HepG2 (cell line): ENCODE data around the gene SPRYD4. TPM values are rescaled to one million over a fixed set of nuclear protein-coding genes. Genes with fewer than 3 reads are reported as not detected.
A peak's percentile ranks its signal among the peaks of the same experiment; 100 is the strongest.

ENCODE experiments used
- BCLAF1 ChIP-seq: fragments of 450-650 bp; IDR thresholded peaks from 2 replicates; pipeline ENCODE4 v1.6.1; 2017; ENCODE audit warnings: mild to moderate bottlenecking
- BRF2 ChIP-seq: sonication (generic); formaldehyde crosslinking; IDR thresholded peaks from 2 replicates; pipeline ENCODE4 v1.8.1; 2022; ENCODE audit warnings: mild to moderate bottlenecking, missing genetic modification reagents
- CAMTA2 ChIP-seq: sonication (generic); formaldehyde crosslinking; IDR thresholded peaks from 2 replicates; pipeline ENCODE4 v1.4.0; 2020; ENCODE audit warnings: mild to moderate bottlenecking, missing genetic modification reagents, borderline replicate concordance
- ERF ChIP-seq: IDR thresholded peaks from 2 replicates; pipeline ENCODE4 v1.6.1; 2018; ENCODE audit warnings: missing biosample characterization, missing genetic modification reagents
- ESRRA ChIP-seq: sonication (generic); formaldehyde crosslinking; IDR thresholded peaks from 2 replicates; pipeline ENCODE4 v1.5.1; 2020; ENCODE audit warnings: mild to moderate bottlenecking, low read depth, missing genetic modification reagents
- KDM5B ChIP-seq: sonication (generic); formaldehyde crosslinking; IDR thresholded peaks from 2 replicates; pipeline ENCODE4 v1.4.0; 2020; ENCODE audit warnings: missing genetic modification reagents, mild to moderate bottlenecking, borderline replicate concordance
- MAX ChIP-seq: IDR thresholded peaks from 2 replicates; pipeline ENCODE4 v1.6.1; 2012; ENCODE audit warnings: inconsistent platforms
- PTBP1 ChIP-seq: fragments of 200-400 bp; formaldehyde crosslinking; IDR thresholded peaks from 2 replicates; pipeline ENCODE4 v1.6.1; 2018; ENCODE audit warnings: low read length, low read depth; ENCODE audit not compliant: poor library complexity, severe bottlenecking
- SP2 ChIP-seq: sonication (generic); formaldehyde crosslinking; IDR thresholded peaks from 2 replicates; pipeline ENCODE4 v1.5.1; 2020; ENCODE audit warnings: mild to moderate bottlenecking, missing genetic modification reagents
- UBTF ChIP-seq: sonication (generic); formaldehyde crosslinking; IDR thresholded peaks from 2 replicates; pipeline ENCODE4 v1.4.0; 2020; ENCODE audit warnings: mild to moderate bottlenecking, missing genetic modification reagents
- ZBTB38 ChIP-seq: sonication (generic); formaldehyde crosslinking; IDR thresholded peaks from 2 replicates; pipeline ENCODE4 v1.5.1; 2020; ENCODE audit warnings: mild to moderate bottlenecking, missing genetic modification reagents
- ZFY ChIP-seq: sonication (generic); formaldehyde crosslinking; IDR thresholded peaks from 2 replicates; pipeline ENCODE4 v1.4.0; 2020; ENCODE audit warnings: missing genetic modification reagents
- ZNF441 ChIP-seq: sonication (generic); formaldehyde crosslinking; IDR thresholded peaks from 2 replicates; pipeline ENCODE4 v1.7.0; 2021; ENCODE audit warnings: missing genetic modification reagents, borderline replicate concordance
- ZNF543 ChIP-seq: sonication (generic); formaldehyde crosslinking; IDR thresholded peaks from 2 replicates; pipeline ENCODE4 v1.4.0; 2020; ENCODE audit warnings: mild to moderate bottlenecking, missing genetic modification reagents
- ZNF629 ChIP-seq: sonication (generic); formaldehyde crosslinking; conservative IDR thresholded peaks from 2 replicates; pipeline ENCODE4 v1.5.0; 2020; ENCODE audit warnings: missing genetic modification reagents
- ZNF691 ChIP-seq: sonication (generic); formaldehyde crosslinking; IDR thresholded peaks from 2 replicates; pipeline ENCODE4 v1.4.0; 2020; ENCODE audit warnings: missing genetic modification reagents, low read depth, mild to moderate bottlenecking, borderline replicate concordance
- polyA plus RNA-seq, 8 experiments: library from polyadenylated mRNA; depleted of rRNA in 3 of 8; stranded (reverse) in 7 of 8; unstranded in 1 of 8; fragments of >200 nt; fragmentation: Illumina TruSeq in 4 of 8; extraction: Trizol in 4 of 8; gene quantifications; 2 replicates each; pipeline versions ENCODE4 v1.2.1 to v1.2.3, GENCODE V29; 2011 to 2016; ENCODE audit warnings: low read depth in 4 of 8, missing spikeins in 1 of 8, mixed read lengths in 1 of 8; ENCODE audit not compliant: insufficient read depth in 1 of 8
- total RNA-seq, 5 experiments: library from RNA; depleted of rRNA; stranded (reverse); fragments of >200 nt; fragmentation: Illumina TruSeq; extraction: Trizol; gene quantifications; 2 replicates each; pipeline ENCODE4 v1.2.3, GENCODE V29; 2016; ENCODE audit warnings: low read depth in 1 of 5
- TF ChIP-seq, protein P1 (sequence below): sonication (generic); formaldehyde crosslinking; IDR thresholded peaks from 2 replicates; pipeline ENCODE4 v1.4.0; 2020; ENCODE audit warnings: missing genetic modification reagents

Gene SPRYD4
- total and polyA plus RNA-seq, 2 of the 13 experiments (the other 11 are each of a cell fraction or from before 2014, with no cell fraction given): 3.9 to 4.5 TPM

DNA sequence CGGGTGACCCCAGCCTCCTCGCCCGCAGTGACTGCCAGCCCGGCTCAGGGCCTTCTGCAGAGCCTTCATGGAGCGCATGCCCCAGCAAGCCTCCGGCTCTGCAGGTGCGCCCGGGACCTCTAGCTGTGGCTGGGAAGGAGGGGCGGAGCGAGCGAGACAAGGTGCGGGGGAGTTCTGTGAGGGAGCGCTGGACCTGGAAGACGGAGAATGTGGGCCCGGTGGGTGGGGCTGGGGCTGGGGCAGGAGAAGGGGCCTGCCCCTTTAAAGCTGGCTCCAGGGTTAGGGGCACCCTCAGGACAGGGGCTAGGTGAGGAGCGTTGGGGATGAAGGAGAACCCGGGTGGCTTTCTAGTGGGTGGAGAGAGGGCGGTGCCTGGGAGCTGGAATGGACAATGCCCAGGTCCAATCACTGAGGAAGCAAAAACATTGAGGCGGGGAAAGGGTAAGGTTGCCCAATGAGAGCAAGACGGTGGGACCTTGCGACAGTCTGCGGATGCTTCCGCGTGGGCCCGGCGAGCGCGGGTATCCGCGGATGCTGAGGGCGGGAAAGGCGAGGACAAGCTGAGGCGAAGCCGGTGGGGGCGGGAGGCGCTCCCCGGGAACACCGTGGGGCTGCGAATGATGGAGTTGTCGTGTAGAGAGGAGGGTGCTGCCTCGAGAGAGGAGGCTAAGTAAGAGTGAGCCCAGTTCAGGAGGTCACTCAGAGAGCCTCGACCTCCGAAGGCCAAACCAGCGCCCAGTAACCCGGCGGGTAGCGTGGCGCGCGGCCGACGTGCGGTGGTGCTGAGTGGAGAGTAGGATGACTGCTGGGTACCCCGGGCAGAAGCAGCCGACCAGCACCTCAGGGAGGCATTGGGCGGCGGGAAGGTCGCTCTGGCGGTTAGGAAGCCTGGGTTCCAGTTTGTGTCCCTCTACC lies 19.9 kb downstream of the SPRYD4 start, which contains the start of gene GLS2 (continued):
- TF ChIP-seq UBTF (CRISPR knock-in tag) (peak; percentile 64), CAMTA2 (CRISPR knock-in tag) (peak; percentile 83; the same call in 1 of the 2 replicates), ZBTB38 (peak; percentile 79; the same call in 1 of the 2 replicates), ESRRA (peak; percentile 73; the same call in 1 of the 2 replicates), BRF2 (CRISPR knock-in tag) (0 out of 2 replicates have a peak, but pooled peaks have one; percentile 35), ZFY (CRISPR knock-in tag) (peak; percentile 72), MAX (peak; percentile 99), ZNF543 (CRISPR knock-in tag) (peak; percentile 67; the same call in 1 of the 2 replicates), ERF (CRISPR knock-in tag) (peak; percentile 76; the same call in 1 of the 2 replicates), KDM5B (CRISPR knock-in tag) (peak; percentile 99), ZNF441 (CRISPR knock-in tag) (peak; percentile 60; the same call in 1 of the 2 replicates), BCLAF1 (no peak), SP2 (CRISPR knock-in tag) (peak; percentile 93), ZNF691 (CRISPR knock-in tag) (peak; percentile 84; the same call in 1 of the 2 replicates), PTBP1 (no peak), ZNF629 (peak; percentile 53; the same call in 1 of the 2 replicates)
- TF ChIP-seq, protein P1, sequence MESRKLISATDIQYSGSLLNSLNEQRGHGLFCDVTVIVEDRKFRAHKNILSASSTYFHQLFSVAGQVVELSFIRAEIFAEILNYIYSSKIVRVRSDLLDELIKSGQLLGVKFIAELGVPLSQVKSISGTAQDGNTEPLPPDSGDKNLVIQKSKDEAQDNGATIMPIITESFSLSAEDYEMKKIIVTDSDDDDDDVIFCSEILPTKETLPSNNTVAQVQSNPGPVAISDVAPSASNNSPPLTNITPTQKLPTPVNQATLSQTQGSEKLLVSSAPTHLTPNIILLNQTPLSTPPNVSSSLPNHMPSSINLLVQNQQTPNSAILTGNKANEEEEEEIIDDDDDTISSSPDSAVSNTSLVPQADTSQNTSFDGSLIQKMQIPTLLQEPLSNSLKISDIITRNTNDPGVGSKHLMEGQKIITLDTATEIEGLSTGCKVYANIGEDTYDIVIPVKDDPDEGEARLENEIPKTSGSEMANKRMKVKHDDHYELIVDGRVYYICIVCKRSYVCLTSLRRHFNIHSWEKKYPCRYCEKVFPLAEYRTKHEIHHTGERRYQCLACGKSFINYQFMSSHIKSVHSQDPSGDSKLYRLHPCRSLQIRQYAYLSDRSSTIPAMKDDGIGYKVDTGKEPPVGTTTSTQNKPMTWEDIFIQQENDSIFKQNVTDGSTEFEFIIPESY (CRISPR knock-in tag): peak; percentile 97
